Measurements from ENCODE around the gene PAK6. TPM values are rescaled to one million over a fixed set of nuclear protein-coding genes. Genes with fewer than 3 reads are reported as not detected.
A peak's percentile ranks its signal among the peaks of the same experiment; 100 is the strongest.

PAK6 gene
- total RNA-seq, 1 donor from 2014 or later: 19.9 TPM

DNA sequence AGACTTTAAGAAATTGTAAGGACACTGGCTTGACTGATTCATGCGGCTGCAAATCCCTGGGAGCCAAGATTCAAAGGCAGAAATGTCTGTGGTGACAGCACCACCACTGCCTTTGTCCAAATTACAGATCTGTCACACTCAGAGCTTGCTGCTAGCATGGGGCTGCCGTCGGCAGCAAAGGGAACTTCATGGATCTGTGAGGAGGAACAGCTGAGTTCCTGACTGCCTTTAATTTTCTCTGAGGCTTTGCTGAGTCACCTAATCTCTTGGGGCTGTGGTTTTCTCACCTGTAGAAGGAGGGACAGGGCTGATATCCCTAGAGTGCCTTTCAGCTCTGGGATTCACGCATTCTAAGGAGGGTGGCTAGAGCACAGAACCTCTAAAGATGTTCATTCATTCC, 4.1 kb upstream of the PAK6 start:
- H3K4me1 ChIP-seq: peaks cover 37% of the 10 kb centered on the region
- no peak for DNase-seq (ENCODE audit: extremely low spot score in 2 of 2)
- no peak overlapping the region for H3K27ac ChIP-seq
- intact Hi-C loops (cut with DNase I): no loop called here
- no peak overlapping the region for H3K4me3 ChIP-seq
- TF ChIP-seq, protein P1, sequence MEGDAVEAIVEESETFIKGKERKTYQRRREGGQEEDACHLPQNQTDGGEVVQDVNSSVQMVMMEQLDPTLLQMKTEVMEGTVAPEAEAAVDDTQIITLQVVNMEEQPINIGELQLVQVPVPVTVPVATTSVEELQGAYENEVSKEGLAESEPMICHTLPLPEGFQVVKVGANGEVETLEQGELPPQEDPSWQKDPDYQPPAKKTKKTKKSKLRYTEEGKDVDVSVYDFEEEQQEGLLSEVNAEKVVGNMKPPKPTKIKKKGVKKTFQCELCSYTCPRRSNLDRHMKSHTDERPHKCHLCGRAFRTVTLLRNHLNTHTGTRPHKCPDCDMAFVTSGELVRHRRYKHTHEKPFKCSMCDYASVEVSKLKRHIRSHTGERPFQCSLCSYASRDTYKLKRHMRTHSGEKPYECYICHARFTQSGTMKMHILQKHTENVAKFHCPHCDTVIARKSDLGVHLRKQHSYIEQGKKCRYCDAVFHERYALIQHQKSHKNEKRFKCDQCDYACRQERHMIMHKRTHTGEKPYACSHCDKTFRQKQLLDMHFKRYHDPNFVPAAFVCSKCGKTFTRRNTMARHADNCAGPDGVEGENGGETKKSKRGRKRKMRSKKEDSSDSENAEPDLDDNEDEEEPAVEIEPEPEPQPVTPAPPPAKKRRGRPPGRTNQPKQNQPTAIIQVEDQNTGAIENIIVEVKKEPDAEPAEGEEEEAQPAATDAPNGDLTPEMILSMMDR (IDR thresholded peaks at IDR 0.05): no peak
- H3K27me3 ChIP-seq: no peaks in the 10 kb centered on the region
- no peaks in the 10 kb centered on the region for H3K9me3 ChIP-seq
- no peaks in the 10 kb centered on the region for H3K36me3 ChIP-seq

DNA sequence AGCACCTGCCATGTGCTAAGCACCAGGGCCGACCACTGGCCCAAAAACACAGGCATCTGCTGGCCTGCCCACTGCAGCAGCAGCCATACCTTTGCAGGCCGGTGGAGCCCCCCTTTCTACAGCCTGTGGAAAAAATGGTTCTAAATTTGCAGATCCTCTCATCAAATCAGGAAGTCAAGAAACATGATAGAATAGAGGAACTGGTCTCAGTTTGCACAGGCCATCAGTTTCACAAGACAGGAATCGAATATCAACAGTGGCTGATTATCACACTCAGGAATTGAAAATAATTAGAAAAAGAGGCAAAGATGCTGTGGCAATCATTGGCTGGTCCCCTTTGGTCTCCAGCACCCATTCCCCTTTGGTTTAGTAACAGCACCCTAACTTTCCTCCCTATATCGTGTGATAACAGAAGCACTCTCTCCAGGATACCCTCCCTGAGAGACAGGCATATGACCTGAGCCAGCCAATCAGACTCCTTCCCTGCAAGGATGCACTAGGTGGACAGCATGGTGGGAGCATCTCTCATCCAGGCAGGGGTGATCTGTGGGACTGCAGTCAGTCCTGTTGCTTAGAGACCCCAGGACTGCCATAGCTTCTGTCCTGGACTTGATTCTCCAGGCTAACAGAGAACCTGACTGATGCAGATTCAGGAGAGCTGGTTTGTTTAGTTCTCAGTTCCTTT, 3.5 kb upstream of the PAK6 start:
- Histone ChIP-seq H3K27me3 (no peaks in the 10 kb centered on the region), H3K36me3 (no peaks in the 10 kb centered on the region), H3K27ac (no peak overlapping the region), H3K9me3 (no peaks in the 10 kb centered on the region), H3K4me1 (peaks cover 38% of the 10 kb centered on the region), H3K4me3 (no peak overlapping the region)
- intact Hi-C loops (cut with DNase I): no loop called here
- DNase-seq (ENCODE audit: extremely low spot score in 2 of 2): no peak
- no peak for TF ChIP-seq POLR2A (IDR thresholded peaks at IDR 0.05)
- TF ChIP-seq POLR2AphosphoS5 (IDR thresholded peaks at IDR 0.05; ENCODE audit: insufficient read depth in 1 of 2, low read depth in 1 of 2): no peak
- TF ChIP-seq, protein P1 (IDR thresholded peaks at IDR 0.05): no peak

DNA sequence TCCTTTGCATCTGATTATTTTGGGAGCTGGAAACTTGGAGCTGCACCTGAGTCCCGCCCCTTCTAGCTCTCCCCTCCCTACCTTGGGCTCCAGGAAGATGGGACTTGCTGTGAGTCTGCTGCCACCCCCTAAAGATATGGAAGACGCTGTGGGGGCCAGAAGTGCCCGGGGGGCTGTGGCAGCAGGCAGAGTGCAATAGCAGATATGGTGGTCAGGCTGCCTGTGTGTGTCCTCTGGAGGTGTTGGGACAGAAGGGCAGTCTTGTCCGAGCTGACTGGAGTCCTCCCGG, 485 bp downstream of the PAK6 start:
- TF ChIP-seq, protein P1 (IDR thresholded peaks at IDR 0.05): no peak
- TF ChIP-seq POLR2A (IDR thresholded peaks at IDR 0.05) (no peak), POLR2AphosphoS5 (IDR thresholded peaks at IDR 0.05; ENCODE audit: insufficient read depth in 1 of 2, low read depth in 1 of 2) (no peak)
- peak overlapping the region; percentile 29 to 41 for H3K4me3 ChIP-seq
- no peaks in the 10 kb centered on the region for H3K27me3 ChIP-seq
- H3K4me1 ChIP-seq: peaks cover 27% of the 10 kb centered on the region
- intact Hi-C loops (cut with DNase I): no loop called here
- no peaks in the 10 kb centered on the region for H3K36me3 ChIP-seq
- H3K9me3 ChIP-seq: no peaks in the 10 kb centered on the region
- peak overlapping the region; percentile 52 for H3K27ac ChIP-seq
- DNase-seq (ENCODE audit: extremely low spot score in 2 of 2): peak; percentile 88 to 95

DNA sequence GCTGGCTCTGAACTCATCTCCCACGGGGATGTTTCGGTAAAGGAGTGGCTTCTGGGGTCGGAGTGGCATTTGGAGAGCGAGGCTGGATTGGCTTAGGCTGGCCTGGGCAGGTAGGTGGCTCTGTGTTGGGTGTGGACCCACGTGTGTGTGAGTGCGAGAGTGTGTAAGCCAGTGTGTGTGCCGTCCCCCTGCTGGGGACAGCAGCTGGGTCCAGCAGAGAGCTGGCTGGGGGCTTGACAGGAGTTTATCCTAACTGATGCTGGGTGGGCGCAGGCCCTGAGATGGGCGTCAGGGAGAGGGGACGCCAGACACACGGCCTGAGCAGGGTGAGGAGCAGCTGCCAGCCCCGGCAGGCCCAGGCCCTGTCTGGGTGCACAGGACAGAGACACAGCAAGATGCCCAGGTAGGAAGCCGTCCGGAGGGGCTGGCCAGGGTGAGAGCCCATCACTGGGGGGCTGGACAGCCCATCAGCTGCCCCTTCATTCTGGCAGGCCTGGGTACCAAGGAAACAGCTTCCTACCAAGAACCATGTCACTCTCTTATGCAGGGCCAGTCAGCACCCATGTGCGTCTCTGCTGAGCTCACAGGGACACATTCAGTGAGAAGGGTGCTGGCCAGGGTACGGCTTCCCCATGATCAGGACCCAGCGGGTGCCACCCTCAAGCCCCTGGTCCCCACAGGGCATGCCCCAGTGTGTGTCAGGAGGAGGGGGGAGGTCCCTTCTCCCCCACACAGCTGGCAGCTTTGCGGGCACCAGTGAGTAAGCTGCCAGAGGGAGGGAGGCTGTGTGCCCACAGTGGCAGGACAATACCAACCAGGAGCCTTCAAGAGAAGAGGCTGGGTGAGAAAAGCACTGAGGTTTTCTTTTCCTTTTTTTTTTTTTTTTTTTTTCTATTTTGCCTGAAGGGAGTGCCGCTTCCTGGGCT, 1.1 kb downstream of the PAK6 start:
- peak; percentile 85 to 94 for DNase-seq (ENCODE audit: extremely low spot score in 2 of 2)
- peaks cover 26% of the 10 kb centered on the region for H3K4me1 ChIP-seq
- no peaks in the 10 kb centered on the region for H3K9me3 ChIP-seq
- H3K4me3 ChIP-seq: peak overlapping the region; percentile 29 to 41
- H3K27me3 ChIP-seq: no peaks in the 10 kb centered on the region
- intact Hi-C loops (cut with DNase I): no loop called here
- peak in 1 of 2 donors; percentile 13 for TF ChIP-seq POLR2AphosphoS5 (IDR thresholded peaks at IDR 0.05; ENCODE audit: insufficient read depth in 1 of 2, low read depth in 1 of 2)
- TF ChIP-seq POLR2A (IDR thresholded peaks at IDR 0.05): no peak
- peak overlapping the region; percentile 52 for H3K27ac ChIP-seq
- H3K36me3 ChIP-seq: no peaks in the 10 kb centered on the region

DNA sequence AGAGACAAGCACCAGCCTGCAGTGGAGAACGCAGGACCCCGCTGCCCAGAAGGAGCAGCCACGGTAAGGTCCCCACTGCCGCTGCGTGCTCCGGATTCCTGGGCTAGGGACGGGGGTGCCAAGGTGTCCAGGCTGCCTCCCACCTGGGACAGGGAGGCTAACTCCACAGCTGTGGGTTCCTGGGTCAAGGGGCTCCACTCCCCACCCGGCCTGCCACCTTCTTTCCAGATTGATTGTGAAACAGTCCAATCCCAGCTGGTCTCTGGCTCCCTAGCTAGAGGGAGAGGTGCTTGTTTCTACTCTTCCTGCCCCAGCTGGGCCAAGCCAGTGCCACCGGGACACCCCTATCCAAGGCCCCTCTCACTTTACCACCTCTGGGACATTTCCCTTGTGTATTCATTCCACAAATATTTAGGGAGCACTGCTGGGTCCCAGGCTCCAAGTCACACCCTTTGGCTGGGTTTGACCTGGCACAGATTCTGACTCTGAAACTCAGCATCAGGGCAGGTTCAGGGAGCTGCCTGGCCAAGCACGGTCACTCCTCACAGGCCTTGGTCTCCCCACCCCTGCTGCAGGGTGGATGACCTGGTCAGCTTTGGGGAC, 1.9 kb downstream of the PAK6 start:
- TF ChIP-seq POLR2AphosphoS5 (IDR thresholded peaks at IDR 0.05; ENCODE audit: insufficient read depth in 1 of 2, low read depth in 1 of 2) (no peak), POLR2A (IDR thresholded peaks at IDR 0.05) (no peak)
- TF ChIP-seq, protein P1 (IDR thresholded peaks at IDR 0.05): no peak
- Histone ChIP-seq H3K9me3 (no peaks in the 10 kb centered on the region), H3K4me3 (peak overlapping the region in 1 of 2 donors; percentile 29), H3K4me1 (peaks cover 29% of the 10 kb centered on the region), H3K27me3 (no peaks in the 10 kb centered on the region), H3K36me3 (no peaks in the 10 kb centered on the region), H3K27ac (peak overlapping the region; percentile 5)
- peak; percentile 79 to 94 for DNase-seq (ENCODE audit: extremely low spot score in 2 of 2)
- intact Hi-C loops (cut with DNase I): no loop called here

Measured in vagina (tissue), 2 donors.